Activated naive CD8-positive, alpha-beta T cell treated with anti-CD3 and anti-CD28 coated beads for 36 hours (primary cell): Measurements from ENCODE around the gene ANKRD23. TPM values are rescaled to one million over a fixed set of nuclear protein-coding genes. Genes with fewer than 3 reads are reported as not detected.
A peak's percentile ranks its signal among the peaks of the same experiment; 100 is the strongest.

ENCODE experiments used
- DNase-seq: peaks from one replicate; pipeline ENCODE4 v3.0.0; 2021
- H3K27ac Mint-ChIP-seq: one replicate; pipeline ENCODE4 v1.8.0; 2022; ENCODE audit warnings: mild to moderate bottlenecking, moderate library complexity, mixed read lengths
- H3K27me3 Mint-ChIP-seq: one replicate; pipeline ENCODE4 v1.8.0; 2022; ENCODE audit warnings: mild to moderate bottlenecking, mixed read lengths
- H3K36me3 Mint-ChIP-seq: one replicate; pipeline ENCODE4 v1.8.0; 2021; ENCODE audit warnings: mild to moderate bottlenecking, mixed read lengths
- H3K4me1 Mint-ChIP-seq: one replicate; pipeline ENCODE4 v1.8.0; 2021; ENCODE audit warnings: mixed read lengths
- H3K4me3 Mint-ChIP-seq: one replicate; pipeline ENCODE4 v1.8.0; 2022; ENCODE audit warnings: mild to moderate bottlenecking, moderate library complexity, mixed read lengths
- H3K9me3 Mint-ChIP-seq: one replicate; pipeline ENCODE4 v1.8.0; 2022; ENCODE audit warnings: mixed read lengths
- total RNA-seq, 2 experiments: library from RNA; stranded (reverse); gene quantifications; one replicate each; pipeline ENCODE4 v1.2.3, GENCODE V29; 2021

ANKRD23 gene
- total RNA-seq, 2 experiments from 2014 or later, result 2.7 to 3.2 TPM

DNA sequence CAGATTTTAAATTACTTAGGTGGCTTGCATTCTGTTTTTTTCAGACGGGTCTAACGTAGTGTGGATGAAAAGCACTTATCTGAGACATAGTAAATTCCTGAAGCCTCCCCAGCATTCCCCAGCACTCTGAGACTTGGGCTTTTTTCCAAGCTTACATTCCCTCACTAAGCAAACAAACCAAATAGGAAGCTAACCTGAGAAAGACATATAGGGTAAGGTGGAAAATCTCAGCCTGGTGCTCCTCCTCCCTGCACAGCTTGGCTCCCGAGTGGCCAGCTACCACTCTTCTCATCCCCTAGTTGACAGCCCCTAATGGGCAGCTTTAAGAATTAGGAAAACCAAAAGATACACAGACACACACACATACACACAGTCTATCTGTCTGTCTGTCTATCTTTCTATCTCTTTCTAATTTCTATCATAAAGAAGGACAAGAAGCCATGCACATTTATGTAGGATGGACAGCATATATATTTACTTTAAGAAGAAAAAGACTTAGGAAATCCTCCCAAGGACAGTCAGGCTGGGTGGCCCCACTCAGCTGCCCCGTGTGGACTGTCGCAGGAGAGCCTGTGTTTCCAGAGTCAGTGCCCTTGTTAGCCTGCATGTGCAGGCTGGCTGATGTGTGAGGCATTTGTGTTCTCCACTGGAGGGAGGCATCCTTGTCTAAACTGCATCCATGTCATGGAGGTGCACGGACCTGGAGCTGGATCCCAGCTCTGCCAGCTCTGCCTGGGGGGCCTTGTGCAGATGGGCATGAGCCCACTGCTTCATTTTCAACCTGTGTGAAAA, 19.5 kb downstream of the ANKRD23 start:
- no peak overlapping the region for H3K4me3 Mint-ChIP-seq
- peaks cover 5% of the 10 kb centered on the region for H3K36me3 Mint-ChIP-seq

DNA sequence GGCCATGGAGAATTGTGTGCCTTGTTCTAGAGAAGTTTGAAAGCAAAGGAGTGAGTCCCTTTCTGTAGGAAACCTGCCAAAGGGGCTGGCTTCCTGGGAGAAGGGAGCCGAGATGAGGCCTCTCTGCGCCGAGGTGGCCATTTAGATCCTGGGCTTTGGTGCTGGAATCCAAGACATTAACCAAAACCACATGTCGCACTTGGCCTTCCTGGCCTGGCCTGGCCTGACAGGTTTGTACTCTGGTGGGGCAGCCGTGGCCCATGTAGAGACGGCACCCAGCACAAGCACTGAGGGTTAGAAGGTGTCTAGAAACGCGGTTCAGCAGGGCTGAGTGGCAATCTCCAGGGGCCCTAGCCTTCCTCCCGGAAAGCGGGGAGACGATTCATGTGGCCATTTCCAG, 20.6 kb downstream of the ANKRD23 start:
- Mint-ChIP-seq H3K27me3 (no peaks in the 10 kb centered on the region), H3K27ac (no peak overlapping the region), H3K9me3 (no peaks in the 10 kb centered on the region), H3K4me3 (no peak overlapping the region), H3K36me3 (peaks cover 8% of the 10 kb centered on the region), H3K4me1 (peaks cover 31% of the 10 kb centered on the region)
- DNase-seq, result no peak

More for the DNA sequence above, 19.5 kb downstream of the ANKRD23 start:
- H3K27me3 Mint-ChIP-seq, result no peaks in the 10 kb centered on the region
- no peak overlapping the region for H3K27ac Mint-ChIP-seq
- peaks cover 21% of the 10 kb centered on the region for H3K4me1 Mint-ChIP-seq
- DNase-seq, result no peak
- no peaks in the 10 kb centered on the region for H3K9me3 Mint-ChIP-seq

DNA sequence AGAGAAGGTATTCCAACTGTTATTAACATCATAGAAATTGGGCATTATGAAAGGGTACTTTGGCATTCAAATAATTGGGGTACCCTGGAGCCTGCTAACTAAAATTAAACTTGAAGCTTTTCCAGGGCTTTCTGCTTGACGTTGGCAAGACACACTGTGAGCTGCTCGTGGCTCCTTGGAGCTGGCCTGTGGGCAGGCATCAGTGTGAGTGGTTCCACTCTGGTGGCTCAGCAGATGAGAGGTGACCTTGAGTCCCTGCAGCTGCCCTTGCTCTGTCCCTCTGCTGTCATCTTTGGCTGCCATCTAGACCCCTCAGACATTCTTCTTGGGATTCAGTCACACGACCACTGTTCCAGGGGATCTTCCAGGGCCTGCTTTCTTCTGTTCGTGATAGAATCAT, 21.0 kb downstream of the ANKRD23 start:
- no peak overlapping the region for H3K4me3 Mint-ChIP-seq
- peaks cover 36% of the 10 kb centered on the region for H3K4me1 Mint-ChIP-seq
- no peaks in the 10 kb centered on the region for H3K9me3 Mint-ChIP-seq
- peaks cover 12% of the 10 kb centered on the region for H3K36me3 Mint-ChIP-seq
- no peaks in the 10 kb centered on the region for H3K27me3 Mint-ChIP-seq
- DNase-seq, result no peak
- H3K27ac Mint-ChIP-seq, result no peak overlapping the region

DNA sequence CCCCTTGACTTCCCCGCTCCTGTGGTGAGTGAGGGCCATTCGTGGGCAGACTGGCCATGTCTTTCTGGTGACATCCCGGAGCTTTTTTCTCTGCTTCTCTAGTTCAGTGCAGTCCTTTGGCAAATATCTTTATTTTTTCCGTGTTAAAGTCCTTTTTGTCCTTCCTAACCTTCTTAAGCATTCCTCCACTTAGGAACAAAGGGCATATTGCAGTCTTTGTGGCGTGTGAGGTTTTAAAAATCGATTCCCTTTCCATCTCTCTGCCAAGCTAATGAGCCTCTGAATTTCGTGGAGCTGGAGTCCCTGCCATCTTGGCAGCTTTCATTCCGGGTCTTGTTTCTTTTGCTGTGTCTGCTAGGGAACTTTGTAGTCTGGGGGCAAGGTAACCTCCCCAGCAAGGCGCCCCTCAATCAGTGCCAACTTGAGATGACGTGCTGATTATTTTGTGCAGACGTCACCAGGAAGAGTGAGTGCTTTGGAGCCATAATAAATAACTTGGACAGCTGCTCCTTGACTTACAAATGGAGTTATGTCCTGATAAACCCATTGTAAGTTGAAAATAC, 22.6 kb downstream of the ANKRD23 start:
- H3K27ac Mint-ChIP-seq, result no peak overlapping the region
- H3K36me3 Mint-ChIP-seq, result peaks cover 14% of the 10 kb centered on the region
- H3K9me3 Mint-ChIP-seq, result no peaks in the 10 kb centered on the region
- no peak overlapping the region for H3K4me3 Mint-ChIP-seq
- DNase-seq, result no peak
- peaks cover 41% of the 10 kb centered on the region for H3K4me1 Mint-ChIP-seq
- no peaks in the 10 kb centered on the region for H3K27me3 Mint-ChIP-seq

DNA sequence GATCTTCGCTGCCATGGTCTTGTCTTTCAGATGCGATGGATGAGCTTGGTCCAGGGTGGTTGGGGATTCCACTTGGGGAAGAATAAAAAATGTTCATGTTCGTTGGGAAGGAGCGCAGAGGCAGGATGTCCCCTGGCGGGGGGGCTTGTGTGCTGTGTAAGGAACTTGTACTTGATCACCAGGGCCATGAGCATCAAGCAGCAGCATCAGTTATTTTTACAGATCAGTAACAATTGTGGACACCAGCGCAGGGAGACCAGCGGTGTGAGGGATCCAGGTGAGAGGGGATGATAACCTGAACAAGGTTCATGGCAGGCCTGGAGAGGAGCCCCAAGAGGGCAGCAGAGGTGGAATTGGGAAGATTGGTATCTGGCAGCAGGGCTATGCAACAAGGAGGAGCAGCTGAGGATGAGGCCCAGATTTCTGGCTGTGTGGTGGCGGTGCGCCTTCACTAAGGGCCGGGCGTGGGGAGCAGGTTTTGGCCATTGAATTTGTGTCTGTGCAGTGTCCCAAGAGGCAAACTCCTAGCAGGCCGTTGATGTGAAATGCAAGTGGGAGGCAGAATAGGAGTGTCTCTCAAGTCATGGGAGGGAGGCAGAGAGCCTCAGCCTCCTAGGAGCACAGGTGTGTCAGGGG, 23.8 kb downstream of the ANKRD23 start:
- Mint-ChIP-seq H3K9me3 (no peaks in the 10 kb centered on the region), H3K4me3 (peak overlapping the region; percentile 2), H3K27me3 (no peaks in the 10 kb centered on the region), H3K4me1 (peaks cover 46% of the 10 kb centered on the region), H3K36me3 (peaks cover 12% of the 10 kb centered on the region), H3K27ac (no peak overlapping the region)
- DNase-seq, result no peak

DNA sequence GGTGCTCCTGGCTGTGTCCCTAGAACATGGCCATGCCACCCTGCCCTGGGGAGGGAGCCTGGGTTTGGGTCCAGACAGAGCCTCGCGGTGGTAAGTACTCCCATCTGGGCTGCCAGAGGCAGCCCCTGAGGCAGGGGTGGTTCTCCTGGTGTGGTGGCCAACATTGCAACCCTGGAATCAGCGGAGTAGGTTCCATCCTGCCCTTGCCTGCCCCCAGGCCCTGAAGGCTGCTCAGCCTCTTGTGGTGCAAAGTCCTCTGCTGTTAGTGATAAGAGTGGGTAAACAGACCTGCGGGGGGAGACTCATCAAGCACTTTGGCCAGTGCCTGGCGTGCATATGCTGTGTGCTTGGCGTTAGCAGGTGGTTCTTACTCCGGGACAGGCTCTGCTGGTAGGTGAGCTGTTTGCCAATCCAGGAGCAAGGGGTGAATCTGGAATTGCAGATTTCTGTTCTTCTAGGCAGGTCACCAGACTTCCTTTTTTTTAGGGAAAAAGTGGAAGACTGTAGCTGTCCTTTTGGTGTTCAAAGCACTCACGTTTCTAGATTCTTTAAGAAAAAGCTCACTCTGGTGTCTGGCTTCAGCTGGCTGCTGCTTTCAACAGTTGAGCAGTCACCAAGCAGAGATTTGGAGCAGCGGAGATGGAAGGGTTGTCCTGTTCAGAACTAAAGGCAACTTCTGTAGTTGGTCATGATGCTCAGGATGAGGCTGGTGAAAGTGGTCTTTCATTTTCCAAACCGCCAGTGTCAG, 24.5 kb downstream of the ANKRD23 start:
- Mint-ChIP-seq H3K36me3 (peaks cover 12% of the 10 kb centered on the region), H3K4me1 (peaks cover 49% of the 10 kb centered on the region)
- DNase-seq, result no peak

DNA sequence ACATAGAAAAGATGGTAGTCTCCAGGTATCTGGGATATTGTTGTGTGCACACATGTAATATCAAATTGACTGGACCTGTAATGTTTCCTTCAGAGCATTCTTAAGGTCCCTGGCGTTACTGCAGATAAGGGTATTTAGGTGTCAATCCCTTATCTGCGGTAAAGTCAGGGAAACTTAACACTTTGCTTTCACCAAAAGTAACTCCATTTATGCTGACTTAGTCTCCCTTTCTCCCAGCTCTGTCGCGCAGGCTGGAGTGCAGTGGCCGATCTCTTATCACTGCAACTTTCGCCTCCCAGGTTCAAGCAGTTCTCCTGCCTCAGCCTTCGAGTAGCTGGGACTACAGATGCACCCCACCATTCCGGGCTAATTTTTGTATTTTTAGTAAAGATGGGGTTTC, 25.9 kb downstream of the ANKRD23 start:
- Mint-ChIP-seq H3K27me3 (no peaks in the 10 kb centered on the region), H3K9me3 (no peaks in the 10 kb centered on the region), H3K4me3 (peak overlapping the region; percentile 75), H3K4me1 (peaks cover 49% of the 10 kb centered on the region), H3K36me3 (peaks cover 12% of the 10 kb centered on the region), H3K27ac (peak overlapping the region; percentile 38)
- no peak for DNase-seq

More for the DNA sequence above, 24.5 kb downstream of the ANKRD23 start:
- Mint-ChIP-seq H3K4me3 (peak overlapping the region; percentile 75), H3K27me3 (no peaks in the 10 kb centered on the region), H3K27ac (no peak overlapping the region), H3K9me3 (no peaks in the 10 kb centered on the region)

DNA sequence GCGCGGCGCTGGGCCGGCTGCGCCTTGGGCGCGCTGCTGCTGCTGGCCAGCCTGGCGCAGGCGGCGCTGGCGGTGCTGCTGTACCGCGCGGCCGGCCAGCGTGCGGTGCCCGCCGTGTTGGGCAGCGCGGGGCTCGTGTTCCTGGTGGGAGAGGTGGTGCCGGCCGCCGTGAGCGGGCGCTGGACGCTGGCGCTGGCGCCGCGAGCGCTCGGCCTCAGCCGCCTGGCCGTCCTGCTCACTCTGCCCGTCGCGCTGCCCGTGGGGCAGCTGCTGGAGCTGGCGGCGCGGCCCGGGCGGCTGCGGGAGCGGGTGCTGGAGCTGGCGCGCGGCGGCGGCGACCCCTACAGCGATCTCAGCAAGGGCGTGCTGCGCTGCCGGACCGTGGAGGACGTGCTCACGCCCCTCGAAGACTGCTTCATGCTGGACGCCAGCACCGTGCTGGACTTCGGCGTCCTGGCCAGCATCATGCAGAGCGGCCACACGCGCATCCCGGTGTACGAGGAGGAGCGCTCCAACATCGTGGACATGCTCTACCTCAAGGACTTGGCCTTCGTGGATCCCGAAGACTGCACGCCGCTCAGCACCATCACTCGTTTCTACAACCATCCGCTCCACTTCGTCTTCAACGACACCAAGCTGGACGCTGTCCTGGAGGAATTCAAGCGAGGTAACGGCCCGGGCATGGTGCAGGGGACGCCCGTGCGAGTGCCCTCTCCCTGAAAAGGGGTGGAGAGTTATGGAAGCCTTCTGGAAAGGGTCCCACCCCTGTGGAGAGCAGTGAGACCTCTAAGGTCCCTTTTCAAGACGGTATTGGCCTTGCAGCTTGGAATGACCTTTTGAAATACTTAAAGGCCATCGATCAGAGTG, 26.8 kb downstream of the ANKRD23 start:
- Mint-ChIP-seq H3K9me3 (no peaks in the 10 kb centered on the region), H3K27me3 (no peaks in the 10 kb centered on the region), H3K4me3 (peak overlapping the region; percentile 75), H3K27ac (peak overlapping the region; percentile 38), H3K4me1 (peaks cover 50% of the 10 kb centered on the region), H3K36me3 (peaks cover 12% of the 10 kb centered on the region)
- no peak for DNase-seq

DNA sequence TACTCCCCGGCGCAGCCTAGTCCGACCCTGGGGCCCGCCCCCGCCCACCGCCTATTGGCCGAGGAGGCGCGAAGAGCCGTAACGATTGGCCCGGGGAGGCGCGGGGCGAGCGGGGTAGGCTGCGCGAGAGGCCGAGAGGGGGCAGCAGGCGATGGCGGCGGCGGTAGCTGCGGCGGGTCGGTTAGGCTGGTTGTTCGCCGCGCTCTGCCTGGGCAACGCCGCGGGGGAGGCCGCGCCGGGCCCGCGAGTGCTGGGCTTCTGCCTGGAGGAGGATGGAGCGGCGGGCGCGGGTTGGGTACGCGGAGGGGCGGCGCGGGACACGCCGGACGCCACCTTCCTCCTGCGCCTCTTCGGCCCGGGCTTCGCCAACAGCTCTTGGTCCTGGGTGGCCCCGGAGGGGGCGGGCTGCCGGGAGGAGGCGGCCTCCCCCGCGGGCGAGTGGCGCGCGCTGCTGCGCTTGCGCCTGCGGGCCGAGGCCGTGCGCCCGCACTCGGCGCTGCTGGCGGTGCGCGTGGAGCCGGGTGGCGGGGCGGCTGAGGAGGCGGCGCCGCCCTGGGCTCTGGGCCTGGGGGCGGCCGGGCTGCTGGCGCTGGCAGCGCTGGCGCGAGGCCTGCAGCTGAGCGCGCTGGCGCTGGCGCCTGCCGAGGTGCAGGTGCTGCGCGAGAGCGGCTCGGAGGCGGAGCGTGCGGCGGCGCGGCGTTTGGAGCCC, 27.5 kb downstream of the ANKRD23 start, which contains the start of gene CNNM3:
TSS of gene CNNM3 (plus strand) at position 142 of the 709 bp plus-strand sequence. CDS start at position 152, 10 bp downstream.
- DNase-seq, result peak; percentile 98
- peak within 1 kb of the TSS; percentile 82 for H3K4me3 Mint-ChIP-seq
- peaks cover 12% of the 10 kb centered on the region for H3K36me3 Mint-ChIP-seq
- H3K27ac Mint-ChIP-seq, result peak within 1 kb of the TSS; percentile 56
- peaks cover 47% of the 10 kb centered on the region for H3K4me1 Mint-ChIP-seq
- no peaks in the 10 kb centered on the region for H3K9me3 Mint-ChIP-seq
- no peaks in the 10 kb centered on the region for H3K27me3 Mint-ChIP-seq

DNA sequence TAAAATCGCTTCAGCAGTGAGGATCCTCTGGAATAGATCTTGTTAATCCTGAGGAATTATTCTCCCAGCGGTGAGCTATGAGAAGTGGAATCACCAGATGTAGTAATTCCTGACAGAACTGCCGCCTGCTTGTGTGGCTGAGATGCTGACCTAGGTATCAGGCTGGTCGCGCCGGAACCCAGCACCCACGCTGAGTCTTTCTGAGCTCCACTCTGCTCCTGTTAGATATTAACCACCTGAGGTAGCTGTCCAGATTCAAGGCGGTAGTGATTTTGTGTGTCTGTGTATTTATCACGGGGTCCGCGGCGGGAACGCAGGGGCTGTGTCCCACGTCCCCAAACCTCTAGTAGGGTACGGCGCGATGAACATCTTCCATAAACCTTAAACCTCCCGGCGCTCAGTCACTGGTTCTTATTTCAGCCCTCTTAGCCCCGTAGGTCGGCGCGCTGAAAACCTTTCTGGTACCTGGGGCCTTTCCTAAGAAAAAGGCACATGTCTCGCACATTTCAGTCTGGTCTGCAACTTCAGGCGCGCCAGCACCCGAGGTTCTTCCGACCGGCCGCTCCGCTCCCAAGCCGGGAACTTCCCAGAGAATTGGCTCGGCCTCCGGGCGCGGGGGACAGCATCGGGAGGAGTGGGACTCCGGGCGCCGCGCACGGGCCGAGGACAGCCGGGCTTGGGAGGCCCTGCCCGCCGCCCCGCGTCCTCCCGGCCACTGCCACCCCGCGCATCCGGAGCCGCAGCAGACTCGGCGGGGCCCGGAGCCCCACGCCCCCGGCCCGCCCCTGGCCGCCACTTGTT, 28.3 kb downstream of the ANKRD23 start:
- peak overlapping the region; percentile 56 for H3K27ac Mint-ChIP-seq
- peaks cover 12% of the 10 kb centered on the region for H3K36me3 Mint-ChIP-seq
- no peaks in the 10 kb centered on the region for H3K9me3 Mint-ChIP-seq
- peaks cover 41% of the 10 kb centered on the region for H3K4me1 Mint-ChIP-seq
- peak overlapping the region; percentile 82 for H3K4me3 Mint-ChIP-seq
- H3K27me3 Mint-ChIP-seq, result no peaks in the 10 kb centered on the region
- DNase-seq, result peak; percentile 24

DNA sequence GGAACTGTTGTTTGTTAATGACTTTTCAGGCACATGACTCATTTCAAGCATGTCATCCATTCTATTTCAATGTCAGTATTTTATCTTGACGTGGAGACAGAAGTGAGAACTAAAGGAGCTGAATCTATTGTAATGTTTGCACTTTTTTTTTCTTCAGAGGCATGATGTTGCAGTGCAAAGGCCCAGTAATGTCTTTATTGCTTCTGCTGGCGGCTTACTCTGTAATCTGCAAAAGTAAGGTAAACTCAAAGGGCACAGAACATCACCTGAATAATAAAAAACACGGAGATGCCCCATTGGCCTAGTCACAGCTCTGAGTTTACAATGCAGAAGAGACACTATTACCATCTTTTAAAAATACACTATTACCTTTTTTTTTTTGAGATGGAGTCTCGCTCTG, 30.2 kb downstream of the ANKRD23 start:
- Mint-ChIP-seq H3K36me3 (peaks cover 12% of the 10 kb centered on the region), H3K27ac (no peak overlapping the region), H3K9me3 (no peaks in the 10 kb centered on the region), H3K4me1 (peaks cover 23% of the 10 kb centered on the region), H3K4me3 (no peak overlapping the region), H3K27me3 (no peaks in the 10 kb centered on the region)
- no peak for DNase-seq

DNA sequence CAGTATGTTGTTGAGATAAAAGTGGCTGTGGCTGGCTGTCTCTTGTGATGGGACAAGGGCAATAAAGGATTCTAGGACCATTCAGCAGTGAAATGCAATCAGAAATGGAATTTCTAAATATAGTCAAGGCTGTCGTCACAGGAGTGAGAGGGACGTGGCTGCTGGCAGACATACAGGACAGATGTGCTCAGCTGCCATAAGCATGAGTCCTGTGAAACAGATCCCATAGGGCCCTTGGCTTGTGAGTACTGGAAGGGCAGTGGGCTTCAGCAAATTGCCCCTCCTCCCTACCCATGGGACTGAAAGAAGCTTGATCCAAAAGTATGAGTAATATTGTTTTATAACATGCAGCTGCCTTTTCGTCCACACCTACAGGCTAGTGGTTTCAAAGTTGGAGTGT, 31.9 kb downstream of the ANKRD23 start:
- no peaks in the 10 kb centered on the region for H3K27me3 Mint-ChIP-seq
- H3K36me3 Mint-ChIP-seq, result peaks cover 1% of the 10 kb centered on the region
- peaks cover 9% of the 10 kb centered on the region for H3K4me1 Mint-ChIP-seq

DNA sequence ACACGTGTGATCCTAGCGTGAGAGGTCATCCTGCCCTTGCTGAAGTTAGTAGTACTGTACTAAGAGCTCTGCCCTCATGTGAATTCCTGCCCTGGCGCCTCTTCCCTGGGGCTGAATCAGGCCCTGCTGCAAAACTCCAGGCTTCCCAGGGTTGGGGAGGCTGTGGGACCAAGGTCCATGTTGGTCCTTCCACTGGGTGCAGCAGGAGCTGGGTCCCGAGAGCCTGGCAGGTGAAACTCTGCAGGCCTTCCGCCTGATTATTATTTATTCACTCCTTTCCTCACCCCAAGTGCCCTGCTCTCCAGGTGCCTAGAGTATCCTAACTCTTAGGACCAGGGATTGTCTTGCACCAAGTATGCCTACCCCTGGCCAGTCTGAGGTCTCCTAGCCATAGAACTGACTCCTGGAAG, 33.0 kb downstream of the ANKRD23 start:
- peaks cover 15% of the 10 kb centered on the region for H3K4me1 Mint-ChIP-seq
- no peak overlapping the region for H3K4me3 Mint-ChIP-seq
- H3K9me3 Mint-ChIP-seq, result no peaks in the 10 kb centered on the region
- peaks cover 1% of the 10 kb centered on the region for H3K36me3 Mint-ChIP-seq
- no peak for DNase-seq
- no peaks in the 10 kb centered on the region for H3K27me3 Mint-ChIP-seq
- no peak overlapping the region for H3K27ac Mint-ChIP-seq

More for the DNA sequence above, 31.9 kb downstream of the ANKRD23 start:
- no peak overlapping the region for H3K4me3 Mint-ChIP-seq
- DNase-seq, result no peak
- no peaks in the 10 kb centered on the region for H3K9me3 Mint-ChIP-seq
- no peak overlapping the region for H3K27ac Mint-ChIP-seq
